PC-9 (cell line): ENCODE measurements around the gene IFT81. TPM values are rescaled to one million over a fixed set of nuclear protein-coding genes. Genes with fewer than 3 reads are reported as not detected.
A peak's percentile ranks its signal among the peaks of the same experiment; 100 is the strongest.
"Not testable (repeated sequence)": the region's sequence is repeated elsewhere in the genome, so short reads cannot be mapped to it uniquely, and the experiment has no call there.

Experiments
- BruUV-seq: library from RNA; stranded (reverse); fragments of 400-500 nt; replicated peaks from 2 replicates; lab custom pipeline; 2021; lab: Mats Ljungman, UMichigan
- CTCF ChIA-PET: fragments of 300-600 bp; sonication (Branson Sonifier 250); formaldehyde crosslinking; loops from one replicate; lab custom pipeline; 2022; ENCODE audit warnings: antibody characterized with exemption; lab: Charles Lee
- POLR2A ChIA-PET: fragments of 300-600 bp; sonication (Branson Sonifier 250); formaldehyde crosslinking; loops from one replicate; lab custom pipeline; 2022; ENCODE audit warnings: antibody characterized with exemption; ENCODE audit not compliant: unreplicated experiment; lab: Charles Lee
- DNase-seq, 2 experiments: peaks; one replicate each; pipeline versions ENCODE4 v3.0.0 to v3.0.0-alpha.2; 2015 to 2022; ENCODE audit warnings: mixed read lengths in 1 of 2
- H2AFZ ChIP-seq: fragments of 200-600 bp; sonication (generic); 2 replicates; pipeline ENCODE4 v1.8.1; 2017; ENCODE audit warnings: antibody characterized with exemption
- H3F3A ChIP-seq: fragments of 200-600 bp; sonication (generic); 2 replicates; pipeline ENCODE4 v1.8.1; 2017; ENCODE audit warnings: antibody characterized with exemption, mild to moderate bottlenecking, low read depth; ENCODE audit not compliant: insufficient read depth
- H3K27ac ChIP-seq: fragments of 200-600 bp; sonication (generic); 2 replicates; pipeline ENCODE4 v1.6.1; 2016; ENCODE audit warnings: mixed run types
- H3K27me3 ChIP-seq: fragments of 200-600 bp; sonication (generic); 2 replicates; pipeline ENCODE4 v1.6.1; 2016; ENCODE audit warnings: low read depth, mixed run types; ENCODE audit not compliant: insufficient read depth
- H3K36me3 ChIP-seq: fragments of 200-600 bp; sonication (generic); 2 replicates; pipeline ENCODE4 v1.6.1; 2016; ENCODE audit warnings: low read depth, mixed run types
- H3K4me1 ChIP-seq: fragments of 200-600 bp; sonication (generic); replicated peaks from 2 replicates; pipeline ENCODE4 v1.6.1; 2016; ENCODE audit warnings: mixed run types; ENCODE audit not compliant: insufficient read depth
- H3K4me2 ChIP-seq: fragments of 200-600 bp; sonication (generic); 2 replicates; pipeline ENCODE4 v1.6.1; 2017; ENCODE audit warnings: mixed run types
- H3K4me3 ChIP-seq: fragments of 200-600 bp; sonication (generic); 2 replicates; pipeline ENCODE4 v1.6.1; 2016; ENCODE audit warnings: mixed run types
- H3K79me2 ChIP-seq: fragments of 200-600 bp; sonication (generic); 2 replicates; pipeline ENCODE4 v1.6.1; 2017; ENCODE audit warnings: low read depth, mixed run types
- H3K9me2 ChIP-seq: fragments of 200-600 bp; sonication (generic); 2 replicates; pipeline ENCODE4 v1.8.1; 2017; ENCODE audit warnings: mild to moderate bottlenecking; ENCODE audit not compliant: insufficient read depth
- H3K9me3 ChIP-seq: fragments of 200-600 bp; sonication (generic); 2 replicates; pipeline ENCODE4 v1.8.1; 2016; ENCODE audit warnings: low read depth; ENCODE audit not compliant: insufficient read depth
- H4K20me1 ChIP-seq: fragments of 200-600 bp; sonication (generic); 2 replicates; pipeline ENCODE4 v1.8.1; 2017; ENCODE audit not compliant: insufficient read depth
- CTCF ChIP-seq: fragments of 200-600 bp; sonication (generic); conservative IDR thresholded peaks from 2 replicates; pipeline ENCODE4 v1.6.1; 2017; ENCODE audit warnings: mixed run types, antibody characterized with exemption, mild to moderate bottlenecking, moderate library complexity
- EZH2 ChIP-seq: fragments of 200-600 bp; sonication (generic); IDR thresholded peaks from 2 replicates; pipeline ENCODE4 v1.8.0; 2017; ENCODE audit warnings: antibody characterized with exemption, low read depth
- intact Hi-C: fragments of 100-400 bp; cut with micrococcal nuclease; formaldehyde crosslinking; loops from one replicate; pipeline ENCODE4 v1.10.0; 2022; ENCODE audit not compliant: unreplicated experiment
- total RNA-seq: library from RNA; stranded (reverse); gene quantifications from 2 replicates; pipeline ENCODE4 v1.2.3, GENCODE V29; 2021

IFT81 gene
- total RNA-seq, 1 experiment from 2014 or later = 19.3 TPM

GRCh38 chr12:110079477-110080400 lies 44.4 kb upstream of the IFT81 start:
- CTCF ChIA-PET = interaction anchor here (0.7 kb wide), 1 partner anchor 1371 kb away, joined by 9 read pairs; no protein-coding TSS in a partner anchor
- POLR2A ChIA-PET = interaction anchor here (0.6 to 0.7 kb wide), 3 partner anchors 11 to 984 kb away, joined by 3 to 11 read pairs (median 4); no protein-coding TSS in a partner anchor
- Histone ChIP-seq H3F3A (no peaks in the 10 kb centered on the region), H3K4me3 (no peak overlapping the region), H3K9me2 (no peaks in the 10 kb centered on the region), H3K4me2 (peak overlapping the region; percentile 43), H2AFZ (peak overlapping the region; percentile 75), H3K27me3 (peaks cover 9% of the 10 kb centered on the region; the same call in 1 of the 2 replicates), H3K4me1 (no peaks in the 10 kb centered on the region), H3K9me3 (no peaks in the 10 kb centered on the region), H3K79me2 (no peaks in the 10 kb centered on the region), H3K36me3 (no peaks in the 10 kb centered on the region), H3K27ac (no peak overlapping the region), H4K20me1 (no peaks in the 10 kb centered on the region)
- no TSS peak for BruUV-seq
- DNase-seq = no peak
- TF ChIP-seq CTCF (no peak), EZH2 (no peak)
- intact Hi-C loops = no loop called here

GRCh38 chr12:110080410-110080809 lies 43.7 kb upstream of the IFT81 start:
- H3K27ac ChIP-seq = no peak overlapping the region
- no peaks in the 10 kb centered on the region for H3K4me1 ChIP-seq
- H3K9me3 ChIP-seq = no peaks in the 10 kb centered on the region
- DNase-seq = no peak
- peak overlapping the region; percentile 75; the same call in 1 of the 2 replicates for H2AFZ ChIP-seq
- H3K4me3 ChIP-seq = no peak overlapping the region
- no peaks in the 10 kb centered on the region for H3K9me2 ChIP-seq
- H3K79me2 ChIP-seq = no peaks in the 10 kb centered on the region
- no peak for TF ChIP-seq CTCF
- TF ChIP-seq EZH2 = no peak
- intact Hi-C loops = no loop called here
- H3K36me3 ChIP-seq = no peaks in the 10 kb centered on the region
- peaks cover 9% of the 10 kb centered on the region; the same call in 1 of the 2 replicates for H3K27me3 ChIP-seq
- no TSS peak for BruUV-seq
- no peaks in the 10 kb centered on the region for H3F3A ChIP-seq
- CTCF ChIA-PET = interaction anchor here (0.7 kb wide), 1 partner anchor 1371 kb away, joined by 9 read pairs; no protein-coding TSS in a partner anchor
- no peak overlapping the region for H3K4me2 ChIP-seq
- H4K20me1 ChIP-seq = no peaks in the 10 kb centered on the region
- POLR2A ChIA-PET = no interaction called here

- ChIA-PET CTCF (no interaction called here), POLR2A (no interaction called here)
- Histone ChIP-seq H3K27me3 (no peaks in the 10 kb centered on the region), H3K4me3 (no peak overlapping the region), H2AFZ (no peak overlapping the region), H3K36me3 (no peaks in the 10 kb centered on the region), H3K9me3 (no peaks in the 10 kb centered on the region), H3K27ac (no peak overlapping the region), H4K20me1 (no peaks in the 10 kb centered on the region), H3K4me2 (no peak overlapping the region), H3K9me2 (no peaks in the 10 kb centered on the region), H3K79me2 (no peaks in the 10 kb centered on the region), H3F3A (no peaks in the 10 kb centered on the region), H3K4me1 (no peaks in the 10 kb centered on the region)
- TF ChIP-seq CTCF = no peak
- TF ChIP-seq EZH2 = no peak
- BruUV-seq = no TSS peak
- no peak for DNase-seq
- intact Hi-C loops = no loop called here
Observed at GRCh38 chr12:110084314-110085015, 39.7 kb upstream of the IFT81 start.

- H3K4me3 ChIP-seq, H3K9me2 ChIP-seq, H3K27me3 ChIP-seq, H3K36me3 ChIP-seq, H4K20me1 ChIP-seq, H3K9me3 ChIP-seq, H3K4me2 ChIP-seq, DNase-seq, H2AFZ ChIP-seq, CTCF ChIA-PET, H3K4me1 ChIP-seq, H3F3A ChIP-seq, H3K79me2 ChIP-seq, BruUV-seq, H3K27ac ChIP-seq, intact Hi-C loops: not testable (repeated sequence)
- POLR2A ChIA-PET = interaction anchor here (0.6 kb wide), 1 partner anchor 354 kb away, joined by 6 read pairs; no protein-coding TSS in a partner anchor
Observed at GRCh38 chr12:110088216-110088615, 35.9 kb upstream of the IFT81 start.
